HepG2 (cell line): ENCODE measurements around the gene ARFGAP1. TPM values are rescaled to one million over a fixed set of nuclear protein-coding genes. Genes with fewer than 3 reads are reported as not detected.

ENCODE experiments used
- ATAC-seq: fragments of 200-7000 bp; cut with Tn5 transposase; 3 replicates; pipeline ENCODE4 v1.9.1; 2020; ENCODE audit warnings: mild to moderate bottlenecking, moderate library complexity
- BruUV-seq: library from RNA; stranded (reverse); fragments of 400-500 nt; replicated peaks from 2 replicates; lab custom pipeline; 2021; lab: Mats Ljungman, UMichigan
- CTCF ChIA-PET: fragments of 300-600 bp; formaldehyde crosslinking; extraction: SDS; loops from one replicate; lab custom pipeline; 2021; ENCODE audit warnings: low total read pairs, inconsistent platforms, low intra/inter-chr PET ratio; lab: Yijun Ruan, JAX
- POLR2A ChIA-PET: fragments of 350-600 bp; sonication (Branson Sonifier 250); formaldehyde crosslinking; loops from one replicate; lab custom pipeline; 2020; ENCODE audit warnings: antibody characterized with exemption, inconsistent platforms; lab: Yijun Ruan, JAX
- DNase-seq: peaks from one replicate; pipeline ENCODE4 v3.0.0-alpha.2; 2015; ENCODE audit warnings: low spot score
- FAIRE-seq: peaks from 3 replicates; lab custom pipeline; 2011; peaks lifted over from hg19 to GRCh38; lab: Jason Lieb, UNC
- H2AFZ ChIP-seq: one replicate; pipeline ENCODE4 v1.6.1; 2011; ENCODE audit warnings: low read length, inconsistent platforms
- H3K27ac ChIP-seq: fragments of 300-600 bp; 3 replicates; pipeline ENCODE4 v1.8.0; 2011; ENCODE audit warnings: mixed run types, mild to moderate bottlenecking, mixed read lengths, low read length, inconsistent platforms; ENCODE audit not compliant: insufficient read depth; ENCODE audit errors: extremely low read length
- H3K27me3 ChIP-seq, 2 experiments: fragments of 200-600 bp in 1 of 2; 2 replicates in 1 of 2; 3 replicates in 1 of 2; pipeline versions ENCODE4 v1.6.0 to v1.8.0; 2011; ENCODE audit warnings: low read length in 2 of 2, mild to moderate bottlenecking in 2 of 2, moderate library complexity in 2 of 2, inconsistent platforms in 1 of 2; ENCODE audit not compliant: insufficient read depth in 2 of 2, control insufficient read depth in 1 of 2
- H3K36me3 ChIP-seq, 2 experiments: fragments of 200-600 bp in 1 of 2; replicated peaks in 1 of 2; 2 replicates in 1 of 2; 3 replicates in 1 of 2; pipeline versions ENCODE4 v1.5.1 to v1.8.0; 2011; ENCODE audit warnings: low read length in 2 of 2, inconsistent platforms in 1 of 2; ENCODE audit not compliant: insufficient read depth in 2 of 2, control insufficient read depth in 1 of 2
- H3K4me1 ChIP-seq: 2 replicates; pipeline ENCODE4 v1.5.1; 2012; ENCODE audit warnings: low read length, inconsistent platforms; ENCODE audit not compliant: insufficient read depth
- H3K4me2 ChIP-seq: 2 replicates; pipeline ENCODE4 v1.6.0; 2011; ENCODE audit warnings: low read depth, low read length, inconsistent platforms
- H3K4me3 ChIP-seq, 3 experiments: fragments of 200-600 bp in 1 of 3; sonication (generic), shearing (Covaris generic) in 1 of 3; replicated peaks in 1 of 3; 2 replicates each; pipeline ENCODE4 v1.5.1; 2011 to 2016; ENCODE audit warnings: low read length in 3 of 3, inconsistent platforms in 2 of 3, low read depth in 2 of 3, mild to moderate bottlenecking in 2 of 3, control low read depth in 1 of 3, mixed read lengths in 1 of 3; ENCODE audit not compliant: insufficient read depth in 1 of 3
- H3K79me2 ChIP-seq: one replicate; pipeline ENCODE4 v1.6.1; 2011; ENCODE audit warnings: low read length, inconsistent platforms; ENCODE audit not compliant: insufficient read depth
- H3K9ac ChIP-seq: 2 replicates; pipeline ENCODE4 v1.6.0; 2011; ENCODE audit warnings: mild to moderate bottlenecking, low read depth, low read length, inconsistent platforms; ENCODE audit not compliant: insufficient read depth
- H3K9me3 ChIP-seq: 2 replicates; pipeline ENCODE4 v1.5.1; 2012; ENCODE audit warnings: mild to moderate bottlenecking, low read length
- H4K20me1 ChIP-seq: 2 replicates; pipeline ENCODE4 v1.6.0; 2011; ENCODE audit warnings: inconsistent platforms, mild to moderate bottlenecking, low read length, moderate library complexity; ENCODE audit not compliant: insufficient read depth
- HNRNPUL1 ChIP-seq: fragments of 200-400 bp; formaldehyde crosslinking; IDR thresholded peaks from 2 replicates; pipeline ENCODE4 v1.6.1; 2017; ENCODE audit warnings: low read depth, mild to moderate bottlenecking, low read length, moderate library complexity
- KLF11 ChIP-seq: IDR thresholded peaks from 2 replicates; pipeline ENCODE4 v1.6.1; 2016; ENCODE audit warnings: missing compliant biosample characterization
- RBM39 ChIP-seq: fragments of 200-400 bp; formaldehyde crosslinking; IDR thresholded peaks from one replicate; pipeline ENCODE4 v1.6.1; 2018; ENCODE audit warnings: antibody characterized with exemption, mild to moderate bottlenecking, low read depth, low read length; ENCODE audit not compliant: poor library complexity, severe bottlenecking
- SRF ChIP-seq: IDR thresholded peaks from 2 replicates; pipeline ENCODE4 v1.6.1; 2011; ENCODE audit warnings: mild to moderate bottlenecking, low read depth, low read length, moderate library complexity
- TAF1 ChIP-seq: sonication (generic); formaldehyde crosslinking; IDR thresholded peaks from 2 replicates; pipeline ENCODE4 v1.4.0; 2020; ENCODE audit warnings: missing genetic modification reagents
- TBL1XR1 ChIP-seq: fragments of 150-350 bp; IDR thresholded peaks from 2 replicates; pipeline ENCODE4 v1.6.1; 2014; ENCODE audit warnings: borderline replicate concordance, low read length; ENCODE audit not compliant: partially characterized antibody
- ZNF367 ChIP-seq: sonication (generic); formaldehyde crosslinking; IDR thresholded peaks from 2 replicates; pipeline ENCODE4 v1.4.0; 2020; ENCODE audit warnings: missing genetic modification reagents, borderline replicate concordance
- ZNF713 ChIP-seq: sonication (generic); formaldehyde crosslinking; IDR thresholded peaks from 2 replicates; pipeline ENCODE4 v1.4.0; 2020; ENCODE audit warnings: mild to moderate bottlenecking, missing genetic modification reagents
- ZNF724P ChIP-seq: sonication (generic); formaldehyde crosslinking; IDR thresholded peaks from 2 replicates; pipeline ENCODE4 v1.8.0; 2022; ENCODE audit warnings: missing genetic modification reagents, borderline replicate concordance
- WGBS: methylation state at CpG from one replicate; pipeline ENCODE4 v1.1.6; 2017; ENCODE audit warnings: low lambda C conversion rate; 5-methylcytosine and 5-hydroxymethylcytosine counted together
- in situ Hi-C: cut with HindIII; loops from 2 replicates; pipeline ENCODE4 v1.10.0; 2017; ENCODE audit warnings: low pct_unique_long_range_greater_than_20kb; ENCODE audit not compliant: extremely low pct_ligation_motif_present
- intact Hi-C: fragments of 100-400 bp; cut with micrococcal nuclease; formaldehyde crosslinking; loops from one replicate; pipeline ENCODE4 v1.10.0; 2022; ENCODE audit not compliant: unreplicated experiment
- polyA plus RNA-seq, 8 experiments: library from polyadenylated mRNA; depleted of rRNA in 3 of 8; stranded (reverse) in 7 of 8; unstranded in 1 of 8; fragments of >200 nt; fragmentation: Illumina TruSeq in 4 of 8; extraction: Trizol in 4 of 8; gene quantifications; 2 replicates each; pipeline versions ENCODE4 v1.2.1 to v1.2.3, GENCODE V29; 2011 to 2016; ENCODE audit warnings: low read depth in 4 of 8, missing spikeins in 1 of 8, mixed read lengths in 1 of 8; ENCODE audit not compliant: insufficient read depth in 1 of 8
- total RNA-seq, 5 experiments: library from RNA; depleted of rRNA; stranded (reverse); fragments of >200 nt; fragmentation: Illumina TruSeq; extraction: Trizol; gene quantifications; 2 replicates each; pipeline ENCODE4 v1.2.3, GENCODE V29; 2016; ENCODE audit warnings: low read depth in 1 of 5

Gene ARFGAP1
- total and polyA plus RNA-seq, 2 of the 13 experiments (the other 11 are each of a cell fraction or from before 2014, with no cell fraction given): 132 TPM

DNA sequence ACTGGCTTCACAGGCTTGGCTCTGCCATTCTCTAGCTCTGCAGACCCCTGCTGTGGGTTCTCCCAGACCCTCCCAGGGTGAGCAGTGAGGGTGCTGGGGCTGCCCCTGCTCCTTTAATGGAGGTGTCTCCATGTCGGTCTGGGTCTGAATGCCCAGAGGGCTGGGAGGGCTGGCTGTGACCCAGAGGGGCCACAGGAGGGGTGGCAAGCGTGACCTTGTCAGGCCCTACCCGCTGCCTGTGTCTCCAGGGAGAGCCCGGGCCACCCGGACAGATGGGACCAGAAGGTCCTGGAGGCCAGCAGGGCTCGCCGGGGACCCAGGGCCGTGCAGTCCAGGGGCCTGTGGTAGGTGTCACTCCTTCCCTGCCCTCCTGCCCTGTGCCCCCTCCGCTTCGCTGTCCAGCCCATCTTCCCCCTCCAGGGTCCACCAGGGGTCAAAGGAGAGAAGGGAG is 52.4 kb downstream of the ARFGAP1 start:
- 8% methylated on average over 7 of the region's 10 CpGs for WGBS
- Histone ChIP-seq H2AFZ (no peak overlapping the region), H3K9me3 (no peaks in the 10 kb centered on the region), H3K9ac (no peak overlapping the region), H4K20me1 (no peaks in the 10 kb centered on the region; the same call in 1 of the 2 replicates), H3K4me2 (no peak overlapping the region), H3K27ac (no peak overlapping the region), H3K4me3 (no peak overlapping the region), H3K4me1 (no peaks in the 10 kb centered on the region), H3K27me3 (peaks cover 8 to 25% of the 10 kb centered on the region in 2 experiments), H3K36me3 (no peaks in the 10 kb centered on the region), H3K79me2 (no peaks in the 10 kb centered on the region)
- CTCF ChIA-PET: no interaction called here
- FAIRE-seq (no peak), ATAC-seq (no peak), DNase-seq (no peak)
- in situ Hi-C loops: no loop called here
- POLR2A ChIA-PET: no interaction called here
- TF ChIP-seq SRF: no peak
- no peak for TF ChIP-seq RBM39
- TF ChIP-seq TBL1XR1: no peak
- no peak for TF ChIP-seq ZNF713 (CRISPR knock-in tag)
- TF ChIP-seq ZNF724P (CRISPR knock-in tag): no peak
- intact Hi-C loops: no loop called here
- no TSS peak for BruUV-seq

DNA sequence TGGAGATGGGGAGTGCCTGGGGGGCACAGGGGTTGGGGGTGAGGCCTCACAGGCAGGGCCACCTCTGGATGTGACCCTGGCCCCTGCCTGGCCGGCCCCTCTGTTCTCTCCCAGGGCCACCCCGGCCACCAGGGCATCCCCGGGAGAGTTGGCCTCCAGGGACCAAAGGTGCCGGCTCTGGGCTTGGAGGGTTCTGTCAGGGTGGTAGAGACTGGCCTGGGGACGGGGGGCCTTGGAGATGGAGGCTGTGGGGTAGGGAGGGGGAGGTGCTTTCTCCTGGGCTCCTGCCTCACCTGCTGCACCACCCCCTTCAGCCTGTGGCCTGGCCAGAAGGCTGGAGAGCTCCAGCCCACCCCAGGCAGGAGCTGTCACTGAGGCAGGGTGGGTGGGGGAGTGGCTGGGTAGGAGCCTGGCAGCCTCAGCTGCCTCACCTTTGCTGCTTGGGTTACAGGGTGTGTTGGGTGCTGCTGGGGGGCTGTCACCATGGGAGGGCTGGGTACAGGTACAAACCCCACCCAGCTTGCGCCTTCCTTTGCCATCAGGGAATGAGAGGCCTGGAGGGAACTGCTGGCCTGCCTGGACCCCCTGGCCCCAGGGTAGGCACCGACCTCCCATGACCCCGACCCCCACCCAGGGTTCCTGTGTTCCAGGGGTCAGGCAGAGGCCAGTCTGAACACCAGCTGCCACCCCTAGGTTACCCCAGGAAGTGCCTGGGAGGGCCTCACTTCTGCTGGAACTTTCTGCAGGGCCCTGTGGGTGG is 53.1 kb downstream of the ARFGAP1 start:
- no peaks in the 10 kb centered on the region for H3K4me1 ChIP-seq
- H3K36me3 ChIP-seq: no peaks in the 10 kb centered on the region
- no peak overlapping the region for H3K27ac ChIP-seq
- H3K4me2 ChIP-seq: no peak overlapping the region
- no peak overlapping the region for H3K9ac ChIP-seq
- H3K4me3 ChIP-seq: no peak overlapping the region
- H3K79me2 ChIP-seq: no peaks in the 10 kb centered on the region
- WGBS: no CpG with 5 or more reads among the region's 8 CpGs
- ATAC-seq (no peak), FAIRE-seq (no peak), DNase-seq (no peak)
- ChIA-PET POLR2A (no interaction called here), CTCF (no interaction called here)
- H3K9me3 ChIP-seq: no peaks in the 10 kb centered on the region
- in situ Hi-C loops (no loop called here), intact Hi-C loops (no loop called here)
- peaks cover 6 to 18% of the 10 kb centered on the region in 2 experiments; a peak in 4 of 5 replicates for H3K27me3 ChIP-seq
- BruUV-seq: no TSS peak
- TF ChIP-seq KLF11 (CRISPR knock-in tag) (no peak), HNRNPUL1 (no peak), TAF1 (CRISPR knock-in tag) (no peak), ZNF367 (CRISPR knock-in tag) (no peak)
- H4K20me1 ChIP-seq: no peaks in the 10 kb centered on the region; the same call in 1 of the 2 replicates
- H2AFZ ChIP-seq: no peak overlapping the region
